ENCODE measurements around the gene PIM1.

DNA sequence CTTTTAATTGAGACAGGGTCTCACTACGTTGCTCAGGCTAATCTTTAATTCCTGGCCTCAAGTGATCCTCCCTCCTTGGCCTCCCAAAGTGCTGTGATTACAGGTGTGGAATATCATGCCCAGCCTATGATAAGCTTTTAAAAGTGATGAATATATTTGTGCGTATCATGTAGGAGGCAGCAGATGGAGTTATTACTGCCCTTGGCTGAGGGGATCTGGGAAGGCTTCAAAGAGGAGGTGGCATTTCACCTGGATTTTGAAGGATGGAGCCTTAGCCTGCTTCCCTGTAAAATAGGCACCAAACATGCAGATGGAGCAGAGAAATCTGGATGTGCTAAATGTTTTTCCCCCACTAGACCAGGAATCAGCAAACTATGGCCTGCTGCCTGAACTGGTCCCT is 10.1 kb downstream of the PIM1 start:
- no peak for TF ChIP-seq POLR2AphosphoS5 (IDR thresholded peaks at IDR 0.05; ENCODE audit: low read depth, low read length)
- no peak for TF ChIP-seq SIN3A (IDR thresholded peaks at IDR 0.05; ENCODE audit: borderline replicate concordance, low read depth, low read length)
- no peak for TF ChIP-seq EZH2phosphoT487 (IDR thresholded peaks at IDR 0.05; ENCODE audit: borderline replicate concordance, low read depth)
- TF ChIP-seq EP300 (IDR thresholded peaks at IDR 0.05; ENCODE audit: borderline replicate concordance in 1 of 2, low read depth in 1 of 2, low read length in 1 of 2), result no peak
- TF ChIP-seq, protein P1, sequence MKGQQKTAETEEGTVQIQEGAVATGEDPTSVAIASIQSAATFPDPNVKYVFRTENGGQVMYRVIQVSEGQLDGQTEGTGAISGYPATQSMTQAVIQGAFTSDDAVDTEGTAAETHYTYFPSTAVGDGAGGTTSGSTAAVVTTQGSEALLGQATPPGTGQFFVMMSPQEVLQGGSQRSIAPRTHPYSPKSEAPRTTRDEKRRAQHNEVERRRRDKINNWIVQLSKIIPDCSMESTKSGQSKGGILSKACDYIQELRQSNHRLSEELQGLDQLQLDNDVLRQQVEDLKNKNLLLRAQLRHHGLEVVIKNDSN (IDR thresholded peaks at IDR 0.05; ENCODE audit: borderline replicate concordance, low read depth), result no peak
- TF ChIP-seq, protein P2, sequence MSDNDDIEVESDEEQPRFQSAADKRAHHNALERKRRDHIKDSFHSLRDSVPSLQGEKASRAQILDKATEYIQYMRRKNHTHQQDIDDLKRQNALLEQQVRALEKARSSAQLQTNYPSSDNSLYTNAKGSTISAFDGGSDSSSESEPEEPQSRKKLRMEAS (IDR thresholded peaks at IDR 0.05; ENCODE audit: low read depth), result no peak
- TF ChIP-seq RXRA (IDR thresholded peaks at IDR 0.05; ENCODE audit: borderline replicate concordance, low read depth), result no peak
- no peak for TF ChIP-seq RFX5 (IDR thresholded peaks at IDR 0.05; ENCODE audit: low read length)
- no peak for TF ChIP-seq TAF1 (IDR thresholded peaks at IDR 0.05; ENCODE audit: borderline replicate concordance, low read depth, low read length)
- TF ChIP-seq, protein P3, sequence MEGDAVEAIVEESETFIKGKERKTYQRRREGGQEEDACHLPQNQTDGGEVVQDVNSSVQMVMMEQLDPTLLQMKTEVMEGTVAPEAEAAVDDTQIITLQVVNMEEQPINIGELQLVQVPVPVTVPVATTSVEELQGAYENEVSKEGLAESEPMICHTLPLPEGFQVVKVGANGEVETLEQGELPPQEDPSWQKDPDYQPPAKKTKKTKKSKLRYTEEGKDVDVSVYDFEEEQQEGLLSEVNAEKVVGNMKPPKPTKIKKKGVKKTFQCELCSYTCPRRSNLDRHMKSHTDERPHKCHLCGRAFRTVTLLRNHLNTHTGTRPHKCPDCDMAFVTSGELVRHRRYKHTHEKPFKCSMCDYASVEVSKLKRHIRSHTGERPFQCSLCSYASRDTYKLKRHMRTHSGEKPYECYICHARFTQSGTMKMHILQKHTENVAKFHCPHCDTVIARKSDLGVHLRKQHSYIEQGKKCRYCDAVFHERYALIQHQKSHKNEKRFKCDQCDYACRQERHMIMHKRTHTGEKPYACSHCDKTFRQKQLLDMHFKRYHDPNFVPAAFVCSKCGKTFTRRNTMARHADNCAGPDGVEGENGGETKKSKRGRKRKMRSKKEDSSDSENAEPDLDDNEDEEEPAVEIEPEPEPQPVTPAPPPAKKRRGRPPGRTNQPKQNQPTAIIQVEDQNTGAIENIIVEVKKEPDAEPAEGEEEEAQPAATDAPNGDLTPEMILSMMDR (IDR thresholded peaks at IDR 0.05), result no peak
- no peak for TF ChIP-seq JUND (IDR thresholded peaks at IDR 0.05)
- TF ChIP-seq MXI1 (IDR thresholded peaks at IDR 0.05; ENCODE audit: low read depth, low read length), result no peak
- TF ChIP-seq, protein P4, sequence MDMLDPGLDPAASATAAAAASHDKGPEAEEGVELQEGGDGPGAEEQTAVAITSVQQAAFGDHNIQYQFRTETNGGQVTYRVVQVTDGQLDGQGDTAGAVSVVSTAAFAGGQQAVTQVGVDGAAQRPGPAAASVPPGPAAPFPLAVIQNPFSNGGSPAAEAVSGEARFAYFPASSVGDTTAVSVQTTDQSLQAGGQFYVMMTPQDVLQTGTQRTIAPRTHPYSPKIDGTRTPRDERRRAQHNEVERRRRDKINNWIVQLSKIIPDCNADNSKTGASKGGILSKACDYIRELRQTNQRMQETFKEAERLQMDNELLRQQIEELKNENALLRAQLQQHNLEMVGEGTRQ (IDR thresholded peaks at IDR 0.05; ENCODE audit: borderline replicate concordance, low read depth, low read length), result no peak
- no peak for TF ChIP-seq ELF1 (IDR thresholded peaks at IDR 0.05)
